DND-41 (cell line): ENCODE measurements around the gene UCN2.

Experiments used
- CTCF ChIP-seq: IDR thresholded peaks from 2 replicates; pipeline ENCODE4 v1.5.1; 2012; ENCODE audit warnings: borderline replicate concordance, low read length, moderate library complexity, mild to moderate bottlenecking; ENCODE audit not compliant: poor library complexity, severe bottlenecking; ENCODE audit errors: extremely low read depth
- EZH2 ChIP-seq: IDR thresholded peaks from 3 replicates; pipeline ENCODE4 v1.6.1; 2012; ENCODE audit warnings: borderline replicate concordance, low read depth, mild to moderate bottlenecking, moderate library complexity, low read length, inconsistent platforms; ENCODE audit not compliant: severe bottlenecking

GRCh38 chr3:48575366-48575765 lies 11.8 kb upstream of the UCN2 start:
- TF ChIP-seq CTCF: no peak
- no peak for TF ChIP-seq EZH2
